ENCODE measurements around the gene COG1. TPM values are rescaled to one million over a fixed set of nuclear protein-coding genes. Genes with fewer than 3 reads are reported as not detected.

COG1 gene
- total RNA-seq, 1 experiment from 2014 or later: 24.1 TPM

DNA sequence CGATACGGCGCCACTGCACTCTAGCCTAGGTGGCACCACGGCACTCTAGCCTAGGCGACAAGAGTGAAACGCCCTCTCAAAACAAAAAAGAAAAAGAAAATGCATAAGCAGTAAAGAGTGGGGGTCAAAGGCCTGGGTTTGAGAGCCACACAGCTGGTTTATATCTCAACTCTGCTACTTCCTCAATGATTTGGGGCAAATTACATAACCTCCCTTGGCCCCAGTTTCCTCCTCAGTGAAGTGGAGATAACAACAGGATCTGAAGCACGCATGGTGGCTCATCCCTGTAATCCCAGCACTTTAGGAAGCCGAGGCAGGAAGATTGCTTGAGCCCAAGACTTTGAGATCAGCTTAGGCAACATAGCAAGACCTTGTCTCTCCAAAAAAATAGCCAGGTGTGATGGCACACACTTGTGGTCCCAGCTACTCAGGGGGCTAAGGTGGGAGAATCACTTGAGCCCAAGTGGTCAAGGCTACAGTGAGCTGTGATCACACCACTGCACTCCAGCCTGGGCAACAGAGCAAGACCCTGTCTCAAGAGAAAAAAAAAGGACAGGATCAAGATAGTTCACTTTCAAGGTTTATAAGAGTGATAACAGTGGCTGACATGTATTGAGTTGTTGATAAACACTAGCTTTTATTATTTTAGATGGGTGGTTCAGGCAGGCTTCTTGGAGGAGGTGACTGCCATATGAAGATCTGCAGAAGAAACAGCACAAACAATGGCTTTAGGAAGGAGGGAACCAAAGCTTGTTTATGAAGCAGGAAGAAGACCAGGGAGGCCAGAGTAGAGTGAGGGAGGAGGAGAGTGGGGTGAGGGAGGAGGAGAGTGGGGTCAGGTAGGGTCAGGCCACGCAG lies 8.5 kb upstream of the COG1 start:
- Histone ChIP-seq H3K9me3 (ENCODE audit: low read length) (no peaks in the 10 kb centered on the region), H3K27ac (ENCODE audit: low read length) (no peak overlapping the region), H3K36me3 (ENCODE audit: low read depth, low read length) (no peaks in the 10 kb centered on the region), H3K9ac (ENCODE audit: low read length) (no peak overlapping the region), H3F3A (ENCODE audit: low read length, unreplicated experiment) (no peaks in the 10 kb centered on the region), H3K4me2 (ENCODE audit: low read length) (no peak overlapping the region), H2AFZ (ENCODE audit: low read length) (no peak overlapping the region), H3K27me3 (ENCODE audit: low read length) (no peaks in the 10 kb centered on the region), H3K79me2 (ENCODE audit: low read length) (no peaks in the 10 kb centered on the region), H4K20me1 (ENCODE audit: low read length) (no peaks in the 10 kb centered on the region), H3K9me2 (replicated peaks; ENCODE audit: low read length) (no peaks in the 10 kb centered on the region), H3K4me3 (ENCODE audit: low read length) (no peak overlapping the region), H3K4me1 (ENCODE audit: insufficient read depth, low read length) (0 out of 2 replicates have a peak, but pooled peaks cover 2% of the 10 kb centered on the region)
- no TSS peak for BruUV-seq (replicated peaks)
- ATAC-seq (no peak), DNase-seq (no peak)
- intact Hi-C loops (cut with micrococcal nuclease): no loop called here
- ChIA-PET CTCF (no interaction called here), POLR2A (ENCODE audit: unreplicated experiment) (no interaction called here)
- TF ChIP-seq EZH2 (IDR thresholded peaks at IDR 0.05; ENCODE audit: low read length, unreplicated experiment): no peak
- TF ChIP-seq, protein P1, sequence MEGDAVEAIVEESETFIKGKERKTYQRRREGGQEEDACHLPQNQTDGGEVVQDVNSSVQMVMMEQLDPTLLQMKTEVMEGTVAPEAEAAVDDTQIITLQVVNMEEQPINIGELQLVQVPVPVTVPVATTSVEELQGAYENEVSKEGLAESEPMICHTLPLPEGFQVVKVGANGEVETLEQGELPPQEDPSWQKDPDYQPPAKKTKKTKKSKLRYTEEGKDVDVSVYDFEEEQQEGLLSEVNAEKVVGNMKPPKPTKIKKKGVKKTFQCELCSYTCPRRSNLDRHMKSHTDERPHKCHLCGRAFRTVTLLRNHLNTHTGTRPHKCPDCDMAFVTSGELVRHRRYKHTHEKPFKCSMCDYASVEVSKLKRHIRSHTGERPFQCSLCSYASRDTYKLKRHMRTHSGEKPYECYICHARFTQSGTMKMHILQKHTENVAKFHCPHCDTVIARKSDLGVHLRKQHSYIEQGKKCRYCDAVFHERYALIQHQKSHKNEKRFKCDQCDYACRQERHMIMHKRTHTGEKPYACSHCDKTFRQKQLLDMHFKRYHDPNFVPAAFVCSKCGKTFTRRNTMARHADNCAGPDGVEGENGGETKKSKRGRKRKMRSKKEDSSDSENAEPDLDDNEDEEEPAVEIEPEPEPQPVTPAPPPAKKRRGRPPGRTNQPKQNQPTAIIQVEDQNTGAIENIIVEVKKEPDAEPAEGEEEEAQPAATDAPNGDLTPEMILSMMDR (conservative IDR thresholded peaks at IDR 0.05; ENCODE audit: low read depth, low read length): no peak

DNA sequence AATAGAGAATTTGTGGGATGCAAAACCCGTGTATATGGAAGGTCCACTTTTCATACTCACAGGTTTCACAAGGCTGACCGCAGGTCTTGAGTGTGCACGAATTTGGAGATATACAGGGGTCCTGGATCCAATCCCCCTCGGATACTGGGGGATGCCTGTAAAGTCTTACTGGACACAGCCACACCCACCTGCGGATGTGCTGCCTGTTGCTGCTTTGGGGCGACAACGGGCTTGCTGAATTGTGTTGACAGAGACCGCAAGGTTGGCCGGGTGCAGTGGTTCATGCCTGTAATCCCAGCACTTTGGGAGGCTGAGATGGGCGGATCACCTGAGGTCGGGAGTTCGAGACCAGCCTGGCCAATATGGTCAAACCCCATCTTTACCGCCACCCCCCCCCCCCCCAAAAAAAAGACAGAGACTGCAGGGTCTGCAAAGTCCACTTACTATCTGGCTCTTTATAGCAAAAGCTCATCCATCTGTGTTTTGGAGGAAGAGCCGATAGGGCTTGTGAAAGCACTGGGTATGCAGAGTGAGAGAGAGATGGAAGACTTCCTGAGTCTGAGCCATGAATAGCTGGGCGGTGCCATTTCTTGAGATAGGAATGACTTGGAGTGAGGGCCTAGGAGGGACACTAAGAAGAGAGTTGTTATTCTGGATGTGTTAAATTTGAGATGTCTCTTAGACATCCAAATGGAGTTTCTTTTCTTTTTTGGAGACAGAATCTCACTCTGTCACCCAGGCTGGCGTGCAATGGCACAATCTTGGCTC lies 6.4 kb upstream of the COG1 start:
- H3K4me1 ChIP-seq (ENCODE audit: insufficient read depth, low read length): 0 out of 2 replicates have a peak, but pooled peaks cover 3% of the 10 kb centered on the region
- DNase-seq (no peak), ATAC-seq (no peak)
- no peak overlapping the region for H3K27ac ChIP-seq (ENCODE audit: low read length)
- no peak overlapping the region for H3K9ac ChIP-seq (ENCODE audit: low read length)
- TF ChIP-seq, protein P1 (conservative IDR thresholded peaks at IDR 0.05; ENCODE audit: low read depth, low read length): no peak
- TF ChIP-seq EZH2phosphoT487 (IDR thresholded peaks at IDR 0.05; ENCODE audit: borderline replicate concordance, low read length) (no peak), EZH2 (IDR thresholded peaks at IDR 0.05; ENCODE audit: low read length, unreplicated experiment) (no peak)
- no peak overlapping the region for H2AFZ ChIP-seq (ENCODE audit: low read length)
- H3K9me3 ChIP-seq (ENCODE audit: low read length): no peaks in the 10 kb centered on the region
- H4K20me1 ChIP-seq (ENCODE audit: low read length): no peaks in the 10 kb centered on the region
- BruUV-seq (replicated peaks): no TSS peak
- H3F3A ChIP-seq (ENCODE audit: low read length, unreplicated experiment): no peaks in the 10 kb centered on the region
- no peaks in the 10 kb centered on the region for H3K36me3 ChIP-seq (ENCODE audit: low read depth, low read length)
- ChIA-PET CTCF (no interaction called here), POLR2A (ENCODE audit: unreplicated experiment) (no interaction called here)
- H3K79me2 ChIP-seq (ENCODE audit: low read length): no peaks in the 10 kb centered on the region
- intact Hi-C loops (cut with micrococcal nuclease): no loop called here
- no peaks in the 10 kb centered on the region for H3K27me3 ChIP-seq (ENCODE audit: low read length)
- no peaks in the 10 kb centered on the region for H3K9me2 ChIP-seq (replicated peaks; ENCODE audit: low read length)
- no peak overlapping the region for H3K4me3 ChIP-seq (ENCODE audit: low read length)
- no peak overlapping the region for H3K4me2 ChIP-seq (ENCODE audit: low read length)
